NCI-H748 (cell line): ENCODE results near the gene DLX5.

Experiments used
- DNase-seq: peaks from one replicate; lab custom pipeline; 2025; ENCODE audit not compliant: unreplicated experiment; lab: John Stamatoyannopoulos, UW

DLX5 gene

GRCh38 chr7:96992192-96993005, 32.2 kb downstream of the DLX5 start:
- no peak for DNase-seq

- no peak for DNase-seq
These were observed 33.0 kb downstream of the DLX5 start for GRCh38 chr7:96991546-96992191.

DNA sequence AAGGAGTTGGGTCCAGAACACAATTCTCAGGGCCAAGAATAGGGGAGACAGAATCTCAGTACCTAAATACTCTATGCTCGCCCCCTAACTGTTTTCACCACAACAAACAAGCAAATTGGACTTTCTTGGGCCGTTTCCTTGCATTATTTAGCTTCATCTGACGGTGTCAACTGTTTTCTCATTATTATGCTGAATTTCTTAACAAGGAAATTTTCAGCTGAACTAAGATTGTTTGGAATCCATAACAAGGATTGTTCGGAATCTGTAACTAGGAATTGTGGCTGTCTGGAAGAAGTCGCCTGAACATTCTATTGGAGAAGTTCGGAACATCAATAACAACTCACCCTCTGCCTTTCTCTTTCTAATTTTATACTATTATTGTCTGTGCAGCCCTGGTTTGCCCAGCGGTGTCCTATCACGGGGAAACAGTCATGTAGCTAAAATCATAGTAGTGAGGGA, 34.7 kb downstream of the DLX5 start:
- DNase-seq: no peak

- no peak for DNase-seq
These were observed 35.3 kb downstream of the DLX5 start for GRCh38 chr7:96989241-96989858.

- DNase-seq: no peak
These were observed 36.9 kb downstream of the DLX5 start for GRCh38 chr7:96987719-96988118.

DNA sequence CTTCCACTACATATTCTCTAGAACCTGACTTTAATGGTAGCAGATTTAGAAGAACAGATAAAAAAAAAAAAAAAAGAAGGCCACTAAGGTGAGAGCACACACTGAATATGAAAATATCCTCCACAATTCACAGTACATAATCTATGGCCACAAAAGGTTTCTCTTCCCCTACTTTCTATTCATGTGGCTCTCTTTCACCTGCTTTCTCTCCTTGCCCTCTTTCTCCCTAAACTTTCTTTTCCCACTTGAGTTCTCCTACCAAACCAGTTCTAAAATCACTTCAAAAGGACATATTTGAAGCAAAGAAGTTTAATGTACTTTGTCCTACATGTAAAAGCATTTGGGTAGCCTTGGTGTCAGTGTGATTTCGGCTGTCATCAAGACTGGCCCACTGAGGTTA, 37.7 kb downstream of the DLX5 start:
- no peak for DNase-seq

DNA sequence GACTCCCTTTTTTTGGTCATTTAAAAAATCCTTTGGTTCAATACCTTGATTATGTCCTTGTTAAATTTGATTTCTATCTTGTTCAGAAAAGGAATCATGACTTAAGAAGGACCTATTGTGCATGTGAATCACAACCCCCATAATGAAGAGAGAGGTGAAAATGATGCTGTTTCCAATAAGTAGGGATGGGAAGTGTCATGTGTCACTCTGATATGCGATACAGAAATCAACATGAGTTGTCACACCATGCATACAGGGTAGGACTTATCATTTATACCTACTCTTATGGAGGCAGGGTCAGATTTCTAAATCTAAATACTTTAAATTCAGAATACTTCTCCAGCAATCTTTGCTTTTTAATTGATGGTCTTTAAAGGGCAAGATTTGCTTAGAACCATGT, 38.6 kb downstream of the DLX5 start:
- DNase-seq: peak; percentile 25

GRCh38 chr7:96982586-96982985, 42.0 kb downstream of the DLX5 start:
- DNase-seq: no peak

- DNase-seq: no peak
These were observed 44.9 kb downstream of the DLX5 start for GRCh38 chr7:96979551-96980276.

- no peak for DNase-seq
These were observed 47.2 kb downstream of the DLX5 start for GRCh38 chr7:96977445-96977844.

- DNase-seq: no peak
These were observed 48.5 kb downstream of the DLX5 start for GRCh38 chr7:96976106-96976505.

- no peak for DNase-seq
These were observed 50.6 kb downstream of the DLX5 start for GRCh38 chr7:96973986-96974385.

DNA sequence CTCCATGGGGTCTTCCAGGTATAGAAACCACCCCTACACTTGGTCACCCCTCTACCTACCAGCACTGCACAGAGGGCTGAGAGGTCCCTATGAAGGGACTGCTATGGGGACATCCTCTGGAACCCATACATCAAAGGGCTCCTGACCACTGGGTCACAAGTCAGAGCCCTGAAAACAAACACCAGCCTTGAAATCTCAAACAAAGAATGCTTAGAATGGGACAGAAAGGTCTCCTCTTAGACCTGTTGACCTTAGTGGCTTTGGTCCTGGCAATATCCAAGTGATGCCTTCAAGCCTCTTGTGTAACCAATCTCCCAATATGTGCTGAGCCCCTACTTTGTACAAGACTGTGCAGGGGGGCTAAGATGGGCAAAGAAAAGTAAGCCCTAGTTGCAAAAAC, 53.9 kb downstream of the DLX5 start:
- DNase-seq: no peak
